ENCODE measurements around the gene IRF6. TPM values are rescaled to one million over a fixed set of nuclear protein-coding genes. Genes with fewer than 3 reads are reported as not detected.
A peak's percentile ranks its signal among the peaks of the same experiment; 100 is the strongest.

Gene IRF6
- total and polyA plus RNA-seq, 2 donors (not counting 1 experiment from before 2014, with no cell fraction given) = 0.18 to 1.1 TPM

- POLR2A ChIA-PET = interaction anchor here (0.7 kb wide), 1 partner anchor 29 kb away, joined by 3 read pairs; no protein-coding TSS in a partner anchor
- no peaks in the 10 kb centered on the region for H3K9me3 ChIP-seq (ENCODE audit: control extremely low read depth in 1 of 3, control insufficient read depth in 2 of 3, insufficient read depth in 1 of 3, low read length in 2 of 3)
- CTCF ChIA-PET = interaction anchor here (1.1 to 1.9 kb wide), 4 partner anchors 10 to 56 kb away, joined by 3 to 10 read pairs (median 4); partner anchors contain the start of gene UTP25
- H3K9me3 Mint-ChIP-seq (ENCODE audit: insufficient read depth) = no peaks in the 10 kb centered on the region
- H3K27me3 ChIP-seq (replicated peaks in 1 of 4; ENCODE audit: control extremely low read depth in 1 of 4, control insufficient read depth in 3 of 4, insufficient read depth in 4 of 4, low read length in 3 of 4) = no peaks in the 10 kb centered on the region
- H3K4me1 ChIP-seq (ENCODE audit: control insufficient read depth in 2 of 2, insufficient read depth in 2 of 2, low read length in 2 of 2) = peaks cover 71 to 88% of the 10 kb centered on the region in 2 donors
- peaks cover 3 to 56% of the 10 kb centered on the region in 2 experiments for H3K36me3 ChIP-seq (replicated peaks in 1 of 2; ENCODE audit: control extremely low read depth in 1 of 2, control insufficient read depth in 1 of 2, extremely low read depth in 1 of 2, insufficient read depth in 2 of 2, low read length in 1 of 2)
- H2AFZ ChIP-seq (ENCODE audit: insufficient read depth, low read depth, low read length, poor library complexity, severe bottlenecking) = no peak overlapping the region
- no peaks in the 10 kb centered on the region for H3K27me3 Mint-ChIP-seq
- peak overlapping the region in 1 of 2 donors; percentile 77 for H3K27ac ChIP-seq (ENCODE audit: low read length in 2 of 2)
- peaks cover 24% of the 10 kb centered on the region for H4K20me1 ChIP-seq (ENCODE audit: control insufficient read depth, insufficient read depth, low read length, poor library complexity, severe bottlenecking)
- DNase-seq = no peak
- peaks cover 60% of the 10 kb centered on the region for H3K79me2 ChIP-seq (ENCODE audit: control insufficient read depth, insufficient read depth, low read length)
- no peak overlapping the region for H3K27ac Mint-ChIP-seq
- H3K4me2 ChIP-seq (replicated peaks; ENCODE audit: low read depth, low read length, poor library complexity, severe bottlenecking) = peak overlapping the region; percentile 26
- no peak for ATAC-seq (ENCODE audit: low read depth)
- 67% methylated on average over 5 of the region's 6 CpGs for WGBS (ENCODE audit: insufficient coverage)
- intact Hi-C loops (cut with micrococcal nuclease) = no loop called here
- no peak for TF ChIP-seq EZH2 (IDR thresholded peaks at IDR 0.05; ENCODE audit: borderline replicate concordance, insufficient read depth, low read depth, low read length, poor library complexity, severe bottlenecking)
- TF ChIP-seq, protein P1, sequence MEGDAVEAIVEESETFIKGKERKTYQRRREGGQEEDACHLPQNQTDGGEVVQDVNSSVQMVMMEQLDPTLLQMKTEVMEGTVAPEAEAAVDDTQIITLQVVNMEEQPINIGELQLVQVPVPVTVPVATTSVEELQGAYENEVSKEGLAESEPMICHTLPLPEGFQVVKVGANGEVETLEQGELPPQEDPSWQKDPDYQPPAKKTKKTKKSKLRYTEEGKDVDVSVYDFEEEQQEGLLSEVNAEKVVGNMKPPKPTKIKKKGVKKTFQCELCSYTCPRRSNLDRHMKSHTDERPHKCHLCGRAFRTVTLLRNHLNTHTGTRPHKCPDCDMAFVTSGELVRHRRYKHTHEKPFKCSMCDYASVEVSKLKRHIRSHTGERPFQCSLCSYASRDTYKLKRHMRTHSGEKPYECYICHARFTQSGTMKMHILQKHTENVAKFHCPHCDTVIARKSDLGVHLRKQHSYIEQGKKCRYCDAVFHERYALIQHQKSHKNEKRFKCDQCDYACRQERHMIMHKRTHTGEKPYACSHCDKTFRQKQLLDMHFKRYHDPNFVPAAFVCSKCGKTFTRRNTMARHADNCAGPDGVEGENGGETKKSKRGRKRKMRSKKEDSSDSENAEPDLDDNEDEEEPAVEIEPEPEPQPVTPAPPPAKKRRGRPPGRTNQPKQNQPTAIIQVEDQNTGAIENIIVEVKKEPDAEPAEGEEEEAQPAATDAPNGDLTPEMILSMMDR (IDR thresholded peaks at IDR 0.05) = no peak
- no peak overlapping the region for H3K4me3 ChIP-seq (ENCODE audit: control extremely low read depth in 1 of 5, extremely low read depth in 1 of 5, insufficient read depth in 1 of 5, low read depth in 2 of 5, low read length in 4 of 5)
- H3K9ac ChIP-seq (ENCODE audit: low read length) = no peak overlapping the region
- no peak overlapping the region for H3K4me3 Mint-ChIP-seq
- peaks cover 19% of the 10 kb centered on the region for H3K4me1 Mint-ChIP-seq
Observed at GRCh38 chr1:209772126-209772525, 33.8 kb downstream of the IRF6 start.

DNA sequence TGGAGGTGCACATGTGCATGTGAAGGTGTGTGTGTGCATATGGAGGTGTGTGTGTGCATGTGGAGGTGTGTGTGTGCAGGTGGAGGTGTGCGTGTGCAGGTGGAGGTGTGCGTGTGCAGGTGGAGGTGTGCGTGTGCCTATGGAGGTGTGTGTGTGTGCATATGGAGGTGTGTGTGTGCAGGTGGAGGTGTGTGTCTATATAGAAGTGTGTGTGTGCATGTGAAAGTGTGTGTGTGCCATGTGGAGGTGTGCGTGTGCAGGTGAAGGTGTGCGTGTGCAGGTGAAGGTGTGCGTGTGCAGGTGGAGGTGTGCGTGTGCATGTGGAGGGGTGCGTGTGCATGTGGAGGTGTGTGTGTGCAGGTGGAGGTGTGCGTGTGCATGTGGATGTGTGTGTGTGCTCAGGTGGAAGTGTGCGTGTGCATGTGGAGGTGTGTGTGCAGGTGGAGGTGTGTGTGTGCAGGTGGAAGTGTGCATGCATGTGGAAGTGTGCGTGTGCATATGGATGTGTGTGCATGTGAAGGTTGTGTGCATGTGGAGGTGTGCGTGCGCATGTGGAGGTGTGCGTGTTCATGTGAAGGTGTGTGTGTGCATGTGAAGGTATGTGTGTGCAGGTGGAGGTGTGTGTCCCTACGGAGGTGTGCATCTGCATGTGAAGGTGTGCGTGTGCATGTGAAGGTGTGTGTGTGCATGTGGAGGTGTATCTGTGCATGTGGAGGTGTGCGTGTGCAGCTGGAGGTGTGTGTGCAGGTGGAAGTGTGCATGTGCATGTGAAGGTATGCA lies 35.1 kb downstream of the IRF6 start:
- Mint-ChIP-seq H3K9me3 (ENCODE audit: insufficient read depth) (no peaks in the 10 kb centered on the region), H3K27me3 (no peaks in the 10 kb centered on the region), H3K4me3 (no peak overlapping the region), H3K27ac (no peak overlapping the region), H3K4me1 (peaks cover 28% of the 10 kb centered on the region)
- ChIA-PET POLR2A (no interaction called here), CTCF (interaction anchor here (1.4 to 3.8 kb wide), 2 partner anchors 12 to 14 kb away, joined by 5 to 20 read pairs; partner anchors contain the start of gene C1orf74)
- Histone ChIP-seq H3K9ac (ENCODE audit: low read length) (peak overlapping the region; percentile 77), H3K9me3 (ENCODE audit: control extremely low read depth in 1 of 3, control insufficient read depth in 2 of 3, insufficient read depth in 1 of 3, low read length in 2 of 3) (no peaks in the 10 kb centered on the region), H3K27ac (ENCODE audit: low read length in 2 of 2) (no peak overlapping the region), H3K4me3 (ENCODE audit: control extremely low read depth in 1 of 5, extremely low read depth in 1 of 5, insufficient read depth in 1 of 5, low read depth in 2 of 5, low read length in 4 of 5) (peak overlapping the region in 4 of 5 experiments; percentile 58 to 79 (median 64)), H3K4me2 (replicated peaks; ENCODE audit: low read depth, low read length, poor library complexity, severe bottlenecking) (peak overlapping the region; percentile 71), H3K36me3 (replicated peaks in 1 of 2; ENCODE audit: control extremely low read depth in 1 of 2, control insufficient read depth in 1 of 2, extremely low read depth in 1 of 2, insufficient read depth in 2 of 2, low read length in 1 of 2) (peaks cover 2 to 55% of the 10 kb centered on the region in 2 experiments), H2AFZ (ENCODE audit: insufficient read depth, low read depth, low read length, poor library complexity, severe bottlenecking) (no peak overlapping the region), H3K4me1 (ENCODE audit: control insufficient read depth in 2 of 2, insufficient read depth in 2 of 2, low read length in 2 of 2) (peaks cover 79 to 95% of the 10 kb centered on the region in 2 donors), H3K79me2 (ENCODE audit: control insufficient read depth, insufficient read depth, low read length) (peaks cover 66% of the 10 kb centered on the region), H4K20me1 (ENCODE audit: control insufficient read depth, insufficient read depth, low read length, poor library complexity, severe bottlenecking) (peaks cover 24% of the 10 kb centered on the region), H3K27me3 (replicated peaks in 1 of 4; ENCODE audit: control extremely low read depth in 1 of 4, control insufficient read depth in 3 of 4, insufficient read depth in 4 of 4, low read length in 3 of 4) (no peaks in the 10 kb centered on the region)
- TF ChIP-seq, protein P1 (IDR thresholded peaks at IDR 0.05) = no peak
- TF ChIP-seq EZH2 (IDR thresholded peaks at IDR 0.05; ENCODE audit: borderline replicate concordance, insufficient read depth, low read depth, low read length, poor library complexity, severe bottlenecking) = no peak
- ATAC-seq (ENCODE audit: low read depth) = no peak
- intact Hi-C loops (cut with micrococcal nuclease) = no loop called here
- DNase-seq = no peak
- 96% methylated on average over 16 of the region's 17 CpGs for WGBS (ENCODE audit: insufficient coverage)

Data from B cell (primary cell).